WTC11 (cell line): ENCODE results near the gene KRCC1. TPM values are rescaled to one million over a fixed set of nuclear protein-coding genes. Genes with fewer than 3 reads are reported as not detected.

Experiments used
- ATAC-seq: fragments of 200-7000 bp; cut with Tn5 transposase; 2 replicates; pipeline ENCODE4 v1.10.0; 2021; ENCODE audit warnings: mild to moderate bottlenecking, moderate library complexity
- CTCF ChIA-PET: fragments of 300-600 bp; sonication (Branson Sonifier 250); formaldehyde crosslinking; loops from one replicate; lab custom pipeline; 2021; ENCODE audit warnings: antibody characterized with exemption; lab: Charles Lee
- POLR2A ChIA-PET: fragments of 350-600 bp; sonication (Branson Sonifier 250); formaldehyde crosslinking; loops from one replicate; lab custom pipeline; 2021; ENCODE audit warnings: antibody characterized with exemption; lab: Charles Lee
- DNase-seq: peaks from one replicate; pipeline ENCODE4 v3.0.0; 2021; ENCODE audit warnings: low spot score
- H3K27ac Mint-ChIP-seq: 2 replicates; pipeline ENCODE4 v1.8.0; 2021; ENCODE audit warnings: mixed read lengths
- H3K27me3 Mint-ChIP-seq: 2 replicates; pipeline ENCODE4 v1.8.0; 2021; ENCODE audit warnings: low read depth, mild to moderate bottlenecking, moderate library complexity, mixed read lengths
- H3K36me3 Mint-ChIP-seq: 2 replicates; pipeline ENCODE4 v1.8.0; 2021; ENCODE audit warnings: mixed read lengths
- H3K4me1 Mint-ChIP-seq: 2 replicates; pipeline ENCODE4 v1.8.0; 2022; ENCODE audit warnings: mixed read lengths
- H3K4me3 Mint-ChIP-seq: 2 replicates; pipeline ENCODE4 v1.8.0; 2021; ENCODE audit warnings: mild to moderate bottlenecking, moderate library complexity, mixed read lengths
- H3K9me3 Mint-ChIP-seq: 2 replicates; pipeline ENCODE4 v1.8.0; 2021; ENCODE audit warnings: mixed read lengths
- ATF1 ChIP-seq: sonication (generic); formaldehyde crosslinking; IDR thresholded peaks from 2 replicates; pipeline ENCODE4 v1.8.1; 2023; ENCODE audit warnings: mild to moderate bottlenecking, moderate library complexity, missing genetic modification reagents
- ETV6 ChIP-seq: sonication (generic); formaldehyde crosslinking; IDR thresholded peaks from 2 replicates; pipeline ENCODE4 v1.8.1; 2022; ENCODE audit warnings: mild to moderate bottlenecking, missing genetic modification reagents
- FOXK1 ChIP-seq: sonication (generic); formaldehyde crosslinking; IDR thresholded peaks from 2 replicates; pipeline ENCODE4 v1.8.0; 2022; ENCODE audit warnings: mild to moderate bottlenecking, moderate library complexity, missing genetic modification reagents
- GTF2I ChIP-seq: fragments of 250-450 bp; sonication (Bioruptor Pico); conservative IDR thresholded peaks from 2 replicates; pipeline ENCODE4 v1.4.0; 2021; ENCODE audit warnings: mild to moderate bottlenecking
- IRF2 ChIP-seq: sonication (generic); formaldehyde crosslinking; IDR thresholded peaks from 2 replicates; pipeline ENCODE4 v1.8.0; 2022; ENCODE audit warnings: low read depth, missing genetic modification reagents, borderline replicate concordance
- JAZF1 ChIP-seq: fragments of 250-450 bp; sonication (Bioruptor Pico); IDR thresholded peaks from 2 replicates; pipeline ENCODE4 v1.9.0; 2021; ENCODE audit warnings: moderate library complexity, mild to moderate bottlenecking, inconsistent platforms
- MXD4 ChIP-seq: fragments of 250-450 bp; sonication (Bioruptor Pico); IDR thresholded peaks from 2 replicates; pipeline ENCODE4 v1.8.0; 2021; ENCODE audit warnings: mild to moderate bottlenecking, moderate library complexity, borderline replicate concordance
- NFYB ChIP-seq: sonication (generic); formaldehyde crosslinking; conservative IDR thresholded peaks from 2 replicates; pipeline ENCODE4 v1.8.0; 2022; ENCODE audit warnings: low read depth, missing genetic modification reagents
- PRRX2 ChIP-seq: fragments of 250-450 bp; sonication (Bioruptor Pico); IDR thresholded peaks from 2 replicates; pipeline ENCODE4 v1.8.0; 2021; ENCODE audit warnings: mild to moderate bottlenecking
- SMAD3 ChIP-seq: sonication (generic); formaldehyde crosslinking; IDR thresholded peaks from 2 replicates; pipeline ENCODE4 v1.8.0; 2022; ENCODE audit warnings: missing genetic modification reagents, mild to moderate bottlenecking, borderline replicate concordance
- SOX15 ChIP-seq: fragments of 250-450 bp; sonication (Bioruptor Pico); IDR thresholded peaks from 2 replicates; pipeline ENCODE4 v1.9.0; 2021; ENCODE audit warnings: mild to moderate bottlenecking
- ZNF121 ChIP-seq: sonication (generic); formaldehyde crosslinking; IDR thresholded peaks from 2 replicates; pipeline ENCODE4 v1.8.0; 2023; ENCODE audit warnings: missing genetic modification reagents
- ZNF671 ChIP-seq: fragments of 250-450 bp; sonication (Bioruptor Pico); IDR thresholded peaks from 2 replicates; pipeline ENCODE4 v1.8.0; 2021; ENCODE audit warnings: mild to moderate bottlenecking
- total RNA-seq: library from RNA; stranded (reverse); gene quantifications from 3 replicates; pipeline ENCODE4 v1.2.3, GENCODE V29; 2021
- TF ChIP-seq, protein P1 (sequence below): sonication (generic); formaldehyde crosslinking; IDR thresholded peaks from 2 replicates; pipeline ENCODE4 v1.8.1; 2023; ENCODE audit warnings: mild to moderate bottlenecking, missing genetic modification reagents, borderline replicate concordance
- TF ChIP-seq, protein P2 (sequence below): fragments of 250-450 bp; sonication (Bioruptor Pico); conservative IDR thresholded peaks from 2 replicates; pipeline ENCODE4 v1.9.0; 2021; ENCODE audit warnings: mild to moderate bottlenecking
- TF ChIP-seq, protein P3 (sequence below): sonication (generic); formaldehyde crosslinking; IDR thresholded peaks from 2 replicates; pipeline ENCODE4 v1.8.0; 2022; ENCODE audit warnings: mild to moderate bottlenecking, missing genetic modification reagents
- TF ChIP-seq, protein P4 (sequence below): sonication (generic); formaldehyde crosslinking; IDR thresholded peaks from 2 replicates; pipeline ENCODE4 v1.8.1; 2023; ENCODE audit warnings: mild to moderate bottlenecking, missing genetic modification reagents, moderate library complexity
- TF ChIP-seq, protein P5 (sequence below): sonication (generic); formaldehyde crosslinking; IDR thresholded peaks from 2 replicates; pipeline ENCODE4 v1.8.1; 2022; ENCODE audit warnings: missing genetic modification reagents, borderline replicate concordance

Gene KRCC1
- total RNA-seq, 1 experiment from 2014 or later, result 7.6 TPM

DNA sequence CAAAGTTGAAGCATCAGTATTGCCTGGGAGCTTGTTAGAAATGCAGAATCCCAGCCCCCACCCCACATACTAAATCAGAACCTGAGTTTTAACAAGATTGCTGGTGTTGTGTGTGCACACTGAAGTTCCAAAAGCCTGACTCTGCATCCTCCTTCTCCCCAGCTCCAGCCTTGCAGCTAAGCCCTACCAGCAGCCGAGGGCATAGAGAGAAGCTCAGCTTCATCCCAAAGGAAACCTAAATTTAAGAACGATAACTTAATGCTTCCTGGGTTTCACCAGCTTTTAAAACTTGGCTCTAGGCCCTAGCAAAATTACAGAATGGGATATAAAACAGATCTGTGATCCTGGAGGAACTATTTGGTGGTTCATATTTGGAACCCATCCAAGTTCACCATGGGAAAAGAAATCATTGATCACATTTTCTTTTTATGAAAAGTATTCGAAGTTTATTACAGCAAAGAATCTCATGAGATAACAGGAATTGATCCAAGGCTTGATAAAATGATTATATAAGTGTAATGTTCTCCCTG lies 23.1 kb upstream of the KRCC1 start:
- ChIA-PET CTCF (interaction anchor here (4.1 kb wide), 1 partner anchor 18 kb away, joined by 36 read pairs; no protein-coding TSS in a partner anchor), POLR2A (no interaction called here)
- H3K4me3 Mint-ChIP-seq, result no peak overlapping the region

DNA sequence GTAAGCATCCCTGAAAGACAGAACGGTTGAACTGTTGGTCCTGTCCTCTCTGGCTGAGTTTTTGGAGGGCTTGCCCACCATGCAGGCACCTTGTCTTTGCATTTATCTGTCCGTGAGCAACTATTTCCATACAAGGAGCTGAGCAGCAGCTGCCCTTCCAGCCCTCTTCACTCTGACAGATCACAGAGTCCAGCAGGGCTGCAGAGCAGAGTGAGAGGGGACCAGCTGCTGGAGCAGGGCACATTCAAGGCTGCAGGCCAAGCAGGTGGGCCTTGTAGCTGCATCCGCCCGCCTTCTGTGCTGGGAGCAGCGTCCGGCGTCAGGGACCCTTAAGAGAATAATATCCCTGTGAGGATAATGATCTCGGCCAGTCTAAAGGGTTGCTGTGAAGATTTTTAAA lies 21.5 kb upstream of the KRCC1 start:
- ATAC-seq (no peak), DNase-seq (no peak)
- no peak overlapping the region for H3K4me3 Mint-ChIP-seq
- no peak overlapping the region for H3K27ac Mint-ChIP-seq
- ChIA-PET POLR2A (no interaction called here), CTCF (interaction anchor here (1.7 to 4.1 kb wide), 2 partner anchors 17 to 83 kb away, joined by 3 to 36 read pairs; no protein-coding TSS in a partner anchor)
- peaks cover 7% of the 10 kb centered on the region for H3K4me1 Mint-ChIP-seq
- H3K27me3 Mint-ChIP-seq, result no peaks in the 10 kb centered on the region
- peaks cover 18% of the 10 kb centered on the region for H3K9me3 Mint-ChIP-seq
- H3K36me3 Mint-ChIP-seq, result peaks cover 6% of the 10 kb centered on the region; the same call in 1 of the 2 replicates
- no peak for TF ChIP-seq ZNF671 (CRISPR knock-in tag)
- no peak for TF ChIP-seq FOXK1 (CRISPR knock-in tag)
- TF ChIP-seq, protein P1, sequence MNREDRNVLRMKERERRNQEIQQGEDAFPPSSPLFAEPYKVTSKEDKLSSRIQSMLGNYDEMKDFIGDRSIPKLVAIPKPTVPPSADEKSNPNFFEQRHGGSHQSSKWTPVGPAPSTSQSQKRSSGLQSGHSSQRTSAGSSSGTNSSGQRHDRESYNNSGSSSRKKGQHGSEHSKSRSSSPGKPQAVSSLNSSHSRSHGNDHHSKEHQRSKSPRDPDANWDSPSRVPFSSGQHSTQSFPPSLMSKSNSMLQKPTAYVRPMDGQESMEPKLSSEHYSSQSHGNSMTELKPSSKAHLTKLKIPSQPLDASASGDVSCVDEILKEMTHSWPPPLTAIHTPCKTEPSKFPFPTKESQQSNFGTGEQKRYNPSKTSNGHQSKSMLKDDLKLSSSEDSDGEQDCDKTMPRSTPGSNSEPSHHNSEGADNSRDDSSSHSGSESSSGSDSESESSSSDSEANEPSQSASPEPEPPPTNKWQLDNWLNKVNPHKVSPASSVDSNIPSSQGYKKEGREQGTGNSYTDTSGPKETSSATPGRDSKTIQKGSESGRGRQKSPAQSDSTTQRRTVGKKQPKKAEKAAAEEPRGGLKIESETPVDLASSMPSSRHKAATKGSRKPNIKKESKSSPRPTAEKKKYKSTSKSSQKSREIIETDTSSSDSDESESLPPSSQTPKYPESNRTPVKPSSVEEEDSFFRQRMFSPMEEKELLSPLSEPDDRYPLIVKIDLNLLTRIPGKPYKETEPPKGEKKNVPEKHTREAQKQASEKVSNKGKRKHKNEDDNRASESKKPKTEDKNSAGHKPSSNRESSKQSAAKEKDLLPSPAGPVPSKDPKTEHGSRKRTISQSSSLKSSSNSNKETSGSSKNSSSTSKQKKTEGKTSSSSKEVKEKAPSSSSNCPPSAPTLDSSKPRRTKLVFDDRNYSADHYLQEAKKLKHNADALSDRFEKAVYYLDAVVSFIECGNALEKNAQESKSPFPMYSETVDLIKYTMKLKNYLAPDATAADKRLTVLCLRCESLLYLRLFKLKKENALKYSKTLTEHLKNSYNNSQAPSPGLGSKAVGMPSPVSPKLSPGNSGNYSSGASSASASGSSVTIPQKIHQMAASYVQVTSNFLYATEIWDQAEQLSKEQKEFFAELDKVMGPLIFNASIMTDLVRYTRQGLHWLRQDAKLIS, result no peak
- TF ChIP-seq ETV6 (CRISPR knock-in tag), result no peak
- no peak for TF ChIP-seq SOX15 (CRISPR knock-in tag)
- TF ChIP-seq, protein P2, sequence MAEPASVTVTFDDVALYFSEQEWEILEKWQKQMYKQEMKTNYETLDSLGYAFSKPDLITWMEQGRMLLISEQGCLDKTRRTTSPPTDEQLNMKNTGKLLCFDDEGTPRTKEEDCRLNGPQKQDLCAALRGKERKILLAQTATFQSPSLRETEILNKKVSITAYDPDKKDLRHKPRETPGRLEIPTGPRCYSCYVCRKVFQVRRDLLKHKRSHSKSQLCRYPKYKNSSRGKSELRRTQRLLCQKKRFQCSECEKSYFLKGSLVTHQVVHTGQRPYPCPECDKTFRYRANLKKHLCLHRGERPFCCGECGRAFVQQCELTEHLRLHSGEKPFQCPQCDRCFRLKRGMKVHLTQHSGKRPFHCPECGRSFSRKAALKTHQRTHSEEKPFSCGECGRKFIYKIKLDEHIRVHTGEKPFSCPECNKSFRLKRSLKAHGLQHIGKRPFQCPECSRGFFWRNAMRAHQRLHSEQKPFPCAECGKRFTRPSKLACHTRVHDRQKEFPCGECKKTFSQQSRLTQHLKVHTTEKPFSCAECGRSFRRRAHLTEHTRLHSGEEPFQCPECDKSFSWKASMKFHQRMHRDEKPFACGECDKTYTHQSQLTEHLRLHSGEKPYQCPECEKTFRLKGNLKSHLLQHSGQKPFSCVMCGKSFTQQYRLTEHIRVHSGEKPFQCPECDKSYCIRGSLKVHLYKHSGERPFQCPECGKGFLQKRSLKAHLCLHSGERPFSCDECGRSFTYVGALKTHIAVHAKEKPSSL (CRISPR knock-in tag), result no peak
- TF ChIP-seq GTF2I (CRISPR knock-in tag), result no peak
- no peak for TF ChIP-seq IRF2 (CRISPR knock-in tag)
- TF ChIP-seq JAZF1 (CRISPR knock-in tag), result no peak
- no peak for TF ChIP-seq ZNF121 (CRISPR knock-in tag)
- TF ChIP-seq ATF1 (CRISPR knock-in tag), result no peak
- TF ChIP-seq SMAD3 (CRISPR knock-in tag), result no peak
- TF ChIP-seq MXD4 (CRISPR knock-in tag), result no peak

More for the DNA sequence above, 23.1 kb upstream of the KRCC1 start:
- peaks cover 10% of the 10 kb centered on the region for H3K9me3 Mint-ChIP-seq
- TF ChIP-seq, protein P3, sequence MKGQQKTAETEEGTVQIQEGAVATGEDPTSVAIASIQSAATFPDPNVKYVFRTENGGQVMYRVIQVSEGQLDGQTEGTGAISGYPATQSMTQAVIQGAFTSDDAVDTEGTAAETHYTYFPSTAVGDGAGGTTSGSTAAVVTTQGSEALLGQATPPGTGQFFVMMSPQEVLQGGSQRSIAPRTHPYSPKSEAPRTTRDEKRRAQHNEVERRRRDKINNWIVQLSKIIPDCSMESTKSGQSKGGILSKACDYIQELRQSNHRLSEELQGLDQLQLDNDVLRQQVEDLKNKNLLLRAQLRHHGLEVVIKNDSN, result no peak
- TF ChIP-seq, protein P4, sequence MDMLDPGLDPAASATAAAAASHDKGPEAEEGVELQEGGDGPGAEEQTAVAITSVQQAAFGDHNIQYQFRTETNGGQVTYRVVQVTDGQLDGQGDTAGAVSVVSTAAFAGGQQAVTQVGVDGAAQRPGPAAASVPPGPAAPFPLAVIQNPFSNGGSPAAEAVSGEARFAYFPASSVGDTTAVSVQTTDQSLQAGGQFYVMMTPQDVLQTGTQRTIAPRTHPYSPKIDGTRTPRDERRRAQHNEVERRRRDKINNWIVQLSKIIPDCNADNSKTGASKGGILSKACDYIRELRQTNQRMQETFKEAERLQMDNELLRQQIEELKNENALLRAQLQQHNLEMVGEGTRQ (CRISPR knock-in tag), result no peak
- TF ChIP-seq, protein P1, result no peak
- TF ChIP-seq, protein P5, sequence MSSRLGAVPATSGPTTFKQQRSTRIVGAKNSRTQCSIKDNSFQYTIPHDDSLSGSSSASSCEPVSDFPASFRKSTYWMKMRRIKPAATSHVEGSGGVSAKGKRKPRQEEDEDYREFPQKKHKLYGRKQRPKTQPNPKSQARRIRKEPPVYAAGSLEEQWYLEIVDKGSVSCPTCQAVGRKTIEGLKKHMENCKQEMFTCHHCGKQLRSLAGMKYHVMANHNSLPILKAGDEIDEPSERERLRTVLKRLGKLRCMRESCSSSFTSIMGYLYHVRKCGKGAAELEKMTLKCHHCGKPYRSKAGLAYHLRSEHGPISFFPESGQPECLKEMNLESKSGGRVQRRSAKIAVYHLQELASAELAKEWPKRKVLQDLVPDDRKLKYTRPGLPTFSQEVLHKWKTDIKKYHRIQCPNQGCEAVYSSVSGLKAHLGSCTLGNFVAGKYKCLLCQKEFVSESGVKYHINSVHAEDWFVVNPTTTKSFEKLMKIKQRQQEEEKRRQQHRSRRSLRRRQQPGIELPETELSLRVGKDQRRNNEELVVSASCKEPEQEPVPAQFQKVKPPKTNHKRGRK, result no peak
- TF ChIP-seq NFYB (CRISPR knock-in tag) (no peak), JAZF1 (CRISPR knock-in tag) (no peak), PRRX2 (CRISPR knock-in tag) (no peak)
- DNase-seq (no peak), ATAC-seq (no peak)
- H3K4me1 Mint-ChIP-seq, result peaks cover 21% of the 10 kb centered on the region
- H3K27me3 Mint-ChIP-seq, result no peaks in the 10 kb centered on the region; the same call in 1 of the 2 replicates
- no peaks in the 10 kb centered on the region for H3K36me3 Mint-ChIP-seq
- H3K27ac Mint-ChIP-seq, result no peak overlapping the region
